NB4 (cell line): ENCODE results near the gene ITGA11.

ENCODE experiments used
- DNase-seq: peaks from one replicate; pipeline ENCODE4 v3.0.0; 2010; ENCODE audit warnings: low read depth
- H3K4me3 ChIP-seq: one replicate; pipeline ENCODE4 v1.5.1; 2011; ENCODE audit warnings: mild to moderate bottlenecking, low read depth, low read length, moderate library complexity
- CTCF ChIP-seq: IDR thresholded peaks from one replicate; pipeline ENCODE4 v1.5.1; 2012; ENCODE audit warnings: low read depth, low read length
- MYC ChIP-seq: IDR thresholded peaks from 2 replicates; pipeline ENCODE4 v1.6.1; 2011; ENCODE audit warnings: low read depth, low read length
- POLR2A ChIP-seq: IDR thresholded peaks from 2 replicates; pipeline ENCODE4 v1.6.1; 2011; ENCODE audit warnings: mild to moderate bottlenecking; ENCODE audit not compliant: insufficient read length; ENCODE audit errors: extremely low read depth
- TF ChIP-seq, protein P1 (sequence below): IDR thresholded peaks from 2 replicates; pipeline ENCODE4 v1.6.1; 2011; ENCODE audit warnings: low read depth, low read length

ITGA11 gene

DNA sequence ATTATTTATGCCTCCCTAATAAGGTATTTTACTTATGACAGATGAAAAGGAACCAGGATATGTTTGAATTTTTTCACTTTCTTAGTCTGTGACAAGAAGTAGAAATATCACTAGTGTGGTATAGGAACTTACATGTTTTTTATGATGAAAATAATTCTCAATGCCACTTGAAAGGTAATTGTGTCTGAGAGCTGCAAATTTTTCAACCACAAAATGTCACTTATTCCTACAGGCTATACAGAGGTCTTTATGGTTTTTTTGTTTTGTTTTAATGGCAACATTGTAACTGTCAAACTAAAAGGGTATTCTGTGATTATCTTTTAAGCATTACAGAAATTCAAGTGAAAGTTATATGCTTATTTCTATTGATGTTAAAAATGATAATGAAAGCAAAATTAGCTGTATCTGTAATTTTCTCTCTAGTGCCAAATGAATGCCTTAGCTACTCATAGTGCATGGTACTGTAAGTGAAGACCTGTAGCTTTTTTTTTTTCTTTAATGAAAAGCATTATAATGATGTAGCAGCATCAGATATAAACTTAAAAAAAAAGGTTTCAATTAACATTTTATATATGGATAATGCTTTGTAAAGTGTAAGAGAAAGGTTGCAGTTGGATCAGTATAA lies 139.7 kb downstream of the ITGA11 start:
- TF ChIP-seq CTCF = no peak
- no peak for TF ChIP-seq MYC
- TF ChIP-seq, protein P1, sequence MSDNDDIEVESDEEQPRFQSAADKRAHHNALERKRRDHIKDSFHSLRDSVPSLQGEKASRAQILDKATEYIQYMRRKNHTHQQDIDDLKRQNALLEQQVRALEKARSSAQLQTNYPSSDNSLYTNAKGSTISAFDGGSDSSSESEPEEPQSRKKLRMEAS = no peak
- no peak for TF ChIP-seq POLR2A
- DNase-seq = no peak
- H3K4me3 ChIP-seq = no peak overlapping the region

- no peak overlapping the region for H3K4me3 ChIP-seq
- no peak for DNase-seq
- TF ChIP-seq POLR2A = no peak
Observed at GRCh38 chr15:68290715-68291114, 141.2 kb downstream of the ITGA11 start.

DNA sequence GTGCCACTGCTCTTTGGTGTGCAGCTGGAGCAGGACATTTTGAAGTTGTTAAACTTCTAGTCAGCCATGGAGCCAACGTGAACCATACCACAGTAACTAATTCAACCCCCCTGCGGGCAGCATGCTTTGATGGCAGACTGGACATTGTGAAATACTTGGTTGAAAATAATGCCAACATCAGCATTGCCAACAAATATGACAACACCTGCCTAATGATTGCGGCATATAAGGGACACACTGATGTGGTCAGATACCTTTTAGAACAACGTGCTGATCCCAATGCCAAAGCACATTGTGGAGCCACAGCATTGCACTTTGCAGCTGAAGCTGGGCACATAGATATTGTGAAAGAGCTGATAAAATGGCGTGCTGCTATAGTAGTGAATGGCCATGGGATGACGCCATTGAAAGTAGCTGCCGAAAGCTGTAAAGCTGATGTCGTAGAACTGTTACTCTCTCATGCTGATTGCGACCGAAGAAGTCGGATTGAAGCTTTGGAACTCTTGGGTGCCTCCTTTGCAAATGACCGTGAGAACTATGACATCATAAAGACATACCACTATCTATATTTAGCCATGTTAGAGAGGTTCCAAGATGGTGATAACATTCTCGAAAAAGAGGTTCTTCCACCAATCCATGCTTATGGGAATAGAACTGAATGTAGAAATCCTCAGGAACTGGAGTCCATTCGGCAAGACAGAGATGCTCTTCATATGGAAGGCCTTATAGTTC lies 142.2 kb downstream of the ITGA11 start:
- DNase-seq = no peak
- TF ChIP-seq MYC (no peak), POLR2A (no peak), CTCF (no peak)
- TF ChIP-seq, protein P1 = no peak
- H3K4me3 ChIP-seq = no peak overlapping the region

- no peak overlapping the region for H3K4me3 ChIP-seq
- DNase-seq = no peak
- TF ChIP-seq MYC = no peak
- TF ChIP-seq, protein P1 = no peak
- TF ChIP-seq POLR2A = no peak
- TF ChIP-seq CTCF = no peak
Observed at GRCh38 chr15:68289057-68289456, 142.9 kb downstream of the ITGA11 start.

GRCh38 chr15:68286256-68286655 lies 145.7 kb downstream of the ITGA11 start:
- TF ChIP-seq, protein P1 = no peak
- TF ChIP-seq CTCF = no peak
- no peak for TF ChIP-seq MYC
- TF ChIP-seq POLR2A = no peak
- no peak overlapping the region for H3K4me3 ChIP-seq

GRCh38 chr15:68285259-68285980 lies 146.5 kb downstream of the ITGA11 start:
- no peak overlapping the region for H3K4me3 ChIP-seq
- peak; percentile 79 for DNase-seq
- TF ChIP-seq POLR2A (no peak), CTCF (no peak), MYC (peak; percentile 57; the same call in 1 of the 2 replicates)
- TF ChIP-seq, protein P1 = peak; percentile 40; the same call in 1 of the 2 replicates

More at GRCh38 chr15:68286256-68286655, 145.7 kb downstream of the ITGA11 start:
- no peak for DNase-seq
